HG03159 (cell line): ENCODE results near the gene INTS14.

Source experiments
- ATAC-seq: cut with Tn5 transposase; IDR thresholded peaks from one replicate; pipeline ENCODE4 v1.9.1; 2021; ENCODE audit warnings: mild to moderate bottlenecking, moderate library complexity; ENCODE audit not compliant: unreplicated experiment

The INTS14 gene

GRCh38 chr15:65535192-65535591 is 75.7 kb downstream of the INTS14 start:
- no peak for ATAC-seq

- no peak for ATAC-seq
Measured at GRCh38 chr15:65533057-65533756, 77.7 kb downstream of the INTS14 start.

GRCh38 chr15:65532738-65533051 is 78.2 kb downstream of the INTS14 start:
- ATAC-seq: no peak

DNA sequence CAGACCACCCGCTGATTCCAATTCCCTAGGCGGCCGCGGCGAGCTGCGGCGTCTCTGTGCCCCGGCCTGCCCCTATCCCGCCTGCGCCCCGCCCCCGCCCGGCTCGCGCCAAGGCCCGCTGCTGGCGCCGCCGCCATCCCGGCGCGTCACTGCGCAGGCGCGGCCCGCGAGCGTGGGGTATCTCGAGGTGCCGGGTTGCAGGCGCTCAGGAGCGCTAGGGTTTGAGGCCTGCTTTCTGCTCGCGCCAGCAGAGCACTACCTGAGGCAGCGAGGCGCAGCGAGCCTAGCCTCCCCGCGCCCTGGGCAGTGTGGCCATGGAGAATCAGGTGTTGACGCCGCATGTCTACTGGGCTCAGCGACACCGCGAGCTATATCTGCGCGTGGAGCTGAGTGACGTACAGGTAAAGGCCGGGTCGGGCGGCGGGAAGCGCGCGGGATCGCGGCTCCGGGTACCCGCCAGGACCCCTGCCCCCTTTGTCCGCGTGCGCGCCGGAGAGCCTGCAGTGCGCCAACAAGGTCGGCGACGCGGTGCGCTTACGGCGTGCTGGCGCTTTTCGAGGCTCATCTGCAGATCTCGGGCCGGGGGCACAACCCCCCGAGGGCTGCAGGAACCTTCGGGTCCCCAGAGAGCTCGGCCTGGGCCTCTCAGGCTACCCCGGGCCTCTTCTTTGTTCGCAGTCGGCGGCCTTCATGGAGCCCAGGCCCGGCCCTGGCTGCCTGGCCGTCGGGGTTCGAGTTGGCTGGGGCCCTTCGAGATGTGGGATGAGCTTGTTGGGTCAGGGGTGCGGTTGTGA is 80.4 kb downstream of the INTS14 start, which contains the start of gene HACD3:
Gene HACD3 (plus strand): TSS at position 146 of the 794 bp plus-strand sequence. CDS start 169 bp downstream, at position 315.
- peak; percentile 64 for ATAC-seq

DNA sequence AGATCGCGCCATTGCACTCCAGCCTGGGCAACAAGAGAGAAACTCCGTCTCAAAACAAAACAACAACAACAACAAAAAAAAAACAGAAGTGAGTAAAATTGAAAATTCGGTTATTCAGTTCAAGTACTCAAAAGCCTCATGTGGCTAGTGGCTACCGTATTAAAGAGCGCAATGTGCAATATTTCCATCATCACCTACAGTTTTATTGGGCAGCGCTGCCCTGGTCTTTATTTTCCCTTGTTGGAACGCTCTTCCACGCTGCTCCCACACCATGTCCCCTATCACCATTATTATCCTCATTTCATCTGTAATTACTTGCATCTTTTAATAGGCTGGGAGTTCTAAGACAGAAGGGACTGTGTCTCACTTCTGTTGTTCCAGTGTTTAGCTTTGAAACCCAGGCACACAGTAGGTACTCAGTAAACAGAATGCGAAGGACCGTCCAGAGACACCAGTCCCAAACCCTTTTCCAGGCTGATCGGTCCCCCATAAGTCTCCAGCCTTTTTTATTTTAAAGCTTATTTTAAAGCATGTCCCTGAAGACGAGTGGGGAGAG is 81.1 kb downstream of the INTS14 start:
- ATAC-seq: no peak
